ENCODE data around the gene KIF18A.

KIF18A gene

GRCh38 chr11:28040384-28040783 is 67.6 kb downstream of the KIF18A start:
- no peak for DNase-seq

- no peak for DNase-seq
Measured at GRCh38 chr11:28038775-28039174, 69.2 kb downstream of the KIF18A start.

- no peak for DNase-seq
Measured at GRCh38 chr11:28026634-28027290, 81.2 kb downstream of the KIF18A start.

- DNase-seq: no peak
Measured at GRCh38 chr11:28017816-28018215, 90.1 kb downstream of the KIF18A start.

GRCh38 chr11:28011813-28012212 is 96.1 kb downstream of the KIF18A start:
- DNase-seq: no peak

- no peak for DNase-seq
Measured at GRCh38 chr11:28009996-28010395, 98.0 kb downstream of the KIF18A start.

- no peak for DNase-seq
Measured at GRCh38 chr11:28009388-28009787, 98.6 kb downstream of the KIF18A start.

GRCh38 chr11:28003615-28004014 is 104.3 kb downstream of the KIF18A start:
- DNase-seq: no peak

GRCh38 chr11:27998552-27998951 is 109.4 kb downstream of the KIF18A start:
- DNase-seq: no peak

GRCh38 chr11:27997344-27997743 is 110.6 kb downstream of the KIF18A start:
- no peak for DNase-seq

- no peak for DNase-seq
Measured at GRCh38 chr11:27996066-27996465, 111.9 kb downstream of the KIF18A start.

- no peak for DNase-seq
Measured at GRCh38 chr11:27995083-27995482, 112.9 kb downstream of the KIF18A start.

- no peak for DNase-seq
Measured at GRCh38 chr11:27991736-27992135, 116.2 kb downstream of the KIF18A start.

GRCh38 chr11:27977527-27977926 is 130.4 kb downstream of the KIF18A start:
- no peak for DNase-seq

- no peak for DNase-seq
Measured at GRCh38 chr11:27977031-27977430, 130.9 kb downstream of the KIF18A start.

- no peak for DNase-seq
Measured at GRCh38 chr11:27976262-27976661, 131.7 kb downstream of the KIF18A start.

GRCh38 chr11:27973851-27974536 is 134.0 kb downstream of the KIF18A start:
- no peak for DNase-seq

- DNase-seq: no peak
Measured at GRCh38 chr11:27972522-27973170, 135.3 kb downstream of the KIF18A start.

- no peak for DNase-seq
Measured at GRCh38 chr11:27971171-27971570, 136.8 kb downstream of the KIF18A start.

Data from inflammatory macrophage (primary cell).